Natural killer cell (primary cell): ENCODE results near the gene KRTAP5-2. TPM values are rescaled to one million over a fixed set of nuclear protein-coding genes. Genes with fewer than 3 reads are reported as not detected.
"Not testable (repeated sequence)": the region's sequence is repeated elsewhere in the genome, so short reads cannot be mapped to it uniquely, and the experiment has no call there.

Experiments used
- ATAC-seq, 3 donors: fragments of 150-1000 bp in 2 of 3; fragments of 200-7000 bp in 1 of 3; cut with Tn5 transposase; 1 replicate in 1 of 3; 2 replicates in 2 of 3; pipeline ENCODE4 v1.10.0; 2021; ENCODE audit warnings: mild to moderate bottlenecking in 2 of 3, moderate library complexity in 2 of 3
- DNase-seq, 2 donors: peaks; one replicate each; pipeline versions ENCODE4 v3.0.0 to v3.0.0-alpha.2; 2013 to 2021; ENCODE audit warnings: mixed read lengths in 1 of 2
- H3K27ac ChIP-seq: one replicate; pipeline ENCODE4 v1.5.1; 2013; ENCODE audit warnings: mild to moderate bottlenecking, low read length
- H3K27me3 ChIP-seq: one replicate; pipeline ENCODE4 v1.6.1; 2013; ENCODE audit warnings: low read length; ENCODE audit not compliant: control insufficient read depth, insufficient read depth
- H3K36me3 ChIP-seq: one replicate; pipeline ENCODE4 v1.6.1; 2013; ENCODE audit warnings: low read length; ENCODE audit not compliant: control insufficient read depth, insufficient read depth
- H3K4me1 ChIP-seq: one replicate; pipeline ENCODE4 v1.6.1; 2013; ENCODE audit warnings: low read length; ENCODE audit not compliant: control insufficient read depth, insufficient read depth
- H3K4me3 ChIP-seq: one replicate; pipeline ENCODE4 v1.5.1; 2013; ENCODE audit warnings: low read length
- H3K9me3 ChIP-seq: one replicate; pipeline ENCODE4 v1.6.1; 2013; ENCODE audit warnings: low read length; ENCODE audit not compliant: control insufficient read depth, insufficient read depth
- H3K27ac Mint-ChIP-seq, 2 donors: one replicate each; pipeline ENCODE4 v1.8.0; 2022; ENCODE audit warnings: mild to moderate bottlenecking in 2 of 2, mixed read lengths in 2 of 2, moderate library complexity in 1 of 2
- H3K27me3 Mint-ChIP-seq, 2 donors: one replicate each; pipeline ENCODE4 v1.8.0; 2022; ENCODE audit warnings: low read depth in 2 of 2, mixed read lengths in 2 of 2
- H3K36me3 Mint-ChIP-seq: one replicate; pipeline ENCODE4 v1.8.0; 2022; ENCODE audit warnings: mixed read lengths
- H3K4me1 Mint-ChIP-seq, 2 donors: one replicate each; pipeline ENCODE4 v1.8.0; 2022; ENCODE audit warnings: mixed read lengths in 2 of 2
- H3K4me3 Mint-ChIP-seq: one replicate; pipeline ENCODE4 v1.8.0; 2022; ENCODE audit warnings: mild to moderate bottlenecking, moderate library complexity, mixed read lengths
- H3K9me3 Mint-ChIP-seq, 2 donors: one replicate each; pipeline ENCODE4 v1.8.0; 2022; ENCODE audit warnings: mixed read lengths in 2 of 2
- WGBS: methylation state at CpG from one replicate; pipeline ENCODE4 v1.1.7; 2013; ENCODE audit warnings: missing lambda C conversion rate; ENCODE audit not compliant: insufficient coverage; 5-methylcytosine and 5-hydroxymethylcytosine counted together
- intact Hi-C: fragments of 100-400 bp; cut with micrococcal nuclease; formaldehyde crosslinking; loops from one replicate; pipeline ENCODE4 v1.14.2; 2022
- total RNA-seq, 4 donors: library from RNA; stranded (reverse); fragments of 120-200 nt in 1 of 4; gene quantifications; one replicate each; pipeline versions ENCODE4 v1.2.3 to v1.2.4, GENCODE V29; 2013 to 2022
- TF ChIP-seq, protein P1 (sequence below): fragments of 200-600 bp; IDR thresholded peaks from one replicate; pipeline ENCODE4 v1.8.0; 2022; ENCODE audit warnings: antibody characterized with exemption

KRTAP5-2 gene
- total RNA-seq, 3 donors from 2014 or later (not counting 1 experiment from before 2014, with no cell fraction given): not detected

GRCh38 chr11:1600626-1601025 lies 2.5 kb upstream of the KRTAP5-2 start:
- DNase-seq (no peak), ATAC-seq (no peak)
- Mint-ChIP-seq H3K36me3 (no peaks in the 10 kb centered on the region), H3K27ac (no peak overlapping the region), H3K27me3 (peaks cover 39 to 55% of the 10 kb centered on the region in 2 donors), H3K9me3 (no peaks in the 10 kb centered on the region), H3K4me3 (no peak overlapping the region), H3K4me1 (peaks cover 2 to 4% of the 10 kb centered on the region in 2 donors)
- Histone ChIP-seq H3K27ac (no peak overlapping the region), H3K4me1 (peaks cover 8% of the 10 kb centered on the region), H3K27me3 (no peaks in the 10 kb centered on the region), H3K4me3 (no peak overlapping the region), H3K9me3 (no peaks in the 10 kb centered on the region), H3K36me3 (no peaks in the 10 kb centered on the region)
- TF ChIP-seq, protein P1, sequence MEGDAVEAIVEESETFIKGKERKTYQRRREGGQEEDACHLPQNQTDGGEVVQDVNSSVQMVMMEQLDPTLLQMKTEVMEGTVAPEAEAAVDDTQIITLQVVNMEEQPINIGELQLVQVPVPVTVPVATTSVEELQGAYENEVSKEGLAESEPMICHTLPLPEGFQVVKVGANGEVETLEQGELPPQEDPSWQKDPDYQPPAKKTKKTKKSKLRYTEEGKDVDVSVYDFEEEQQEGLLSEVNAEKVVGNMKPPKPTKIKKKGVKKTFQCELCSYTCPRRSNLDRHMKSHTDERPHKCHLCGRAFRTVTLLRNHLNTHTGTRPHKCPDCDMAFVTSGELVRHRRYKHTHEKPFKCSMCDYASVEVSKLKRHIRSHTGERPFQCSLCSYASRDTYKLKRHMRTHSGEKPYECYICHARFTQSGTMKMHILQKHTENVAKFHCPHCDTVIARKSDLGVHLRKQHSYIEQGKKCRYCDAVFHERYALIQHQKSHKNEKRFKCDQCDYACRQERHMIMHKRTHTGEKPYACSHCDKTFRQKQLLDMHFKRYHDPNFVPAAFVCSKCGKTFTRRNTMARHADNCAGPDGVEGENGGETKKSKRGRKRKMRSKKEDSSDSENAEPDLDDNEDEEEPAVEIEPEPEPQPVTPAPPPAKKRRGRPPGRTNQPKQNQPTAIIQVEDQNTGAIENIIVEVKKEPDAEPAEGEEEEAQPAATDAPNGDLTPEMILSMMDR: no peak
- intact Hi-C loops: no loop called here
- WGBS: 88% methylated on average over 5 of the region's 5 CpGs

DNA sequence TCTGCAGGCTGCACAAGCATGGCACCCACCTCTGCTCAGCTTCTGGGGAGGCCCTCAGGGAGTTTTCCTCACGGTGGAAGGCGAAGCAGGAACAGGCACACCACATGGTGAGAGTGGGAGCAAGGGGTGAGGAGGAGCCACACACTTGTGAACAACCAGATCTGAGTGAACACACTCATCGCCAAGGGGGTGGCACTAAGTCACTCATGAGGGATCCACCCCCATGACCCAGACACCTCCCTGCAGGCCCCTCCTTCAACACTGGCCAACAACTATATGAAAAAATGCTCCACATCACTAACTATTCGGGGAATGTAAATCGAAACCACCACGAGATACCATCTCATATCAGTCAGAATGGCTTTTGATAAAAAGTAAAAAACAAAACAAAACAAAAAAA lies 722 bp upstream of the KRTAP5-2 start:
- TF ChIP-seq, protein P1: no peak
- H3K27ac Mint-ChIP-seq: no peak overlapping the region
- WGBS: 82% methylated on average over 6 of the region's 6 CpGs

GRCh38 chr11:1598406-1598805 lies 312 bp upstream of the KRTAP5-2 start:
- intact Hi-C loops, DNase-seq, H3K4me3 ChIP-seq, H3K9me3 ChIP-seq, H3K4me1 ChIP-seq, H3K4me3 Mint-ChIP-seq, H3K36me3 Mint-ChIP-seq, H3K4me1 Mint-ChIP-seq, H3K27ac Mint-ChIP-seq, H3K27ac ChIP-seq, ATAC-seq, H3K27me3 ChIP-seq, H3K9me3 Mint-ChIP-seq, H3K36me3 ChIP-seq: not testable (repeated sequence)
- WGBS: 87% methylated on average over 2 of the region's 3 CpGs
- H3K27me3 Mint-ChIP-seq: peaks cover 45 to 62% of the 10 kb centered on the region in 2 donors

More for the DNA sequence above, 722 bp upstream of the KRTAP5-2 start:
- H3K9me3 Mint-ChIP-seq: no peaks in the 10 kb centered on the region
- no peaks in the 10 kb centered on the region for H3K36me3 Mint-ChIP-seq
- intact Hi-C loops: no loop called here
- no peak overlapping the region for H3K27ac ChIP-seq
- H3K4me1 ChIP-seq: no peaks in the 10 kb centered on the region
- no peak overlapping the region for H3K4me3 ChIP-seq
- no peaks in the 10 kb centered on the region for H3K27me3 ChIP-seq
- H3K4me1 Mint-ChIP-seq: peaks cover 7 to 9% of the 10 kb centered on the region in 2 donors
- DNase-seq (no peak), ATAC-seq (no peak)
- H3K9me3 ChIP-seq: no peaks in the 10 kb centered on the region
- H3K4me3 Mint-ChIP-seq: no peak overlapping the region
- no peaks in the 10 kb centered on the region for H3K36me3 ChIP-seq
- peaks cover 45 to 62% of the 10 kb centered on the region in 2 donors for H3K27me3 Mint-ChIP-seq

DNA sequence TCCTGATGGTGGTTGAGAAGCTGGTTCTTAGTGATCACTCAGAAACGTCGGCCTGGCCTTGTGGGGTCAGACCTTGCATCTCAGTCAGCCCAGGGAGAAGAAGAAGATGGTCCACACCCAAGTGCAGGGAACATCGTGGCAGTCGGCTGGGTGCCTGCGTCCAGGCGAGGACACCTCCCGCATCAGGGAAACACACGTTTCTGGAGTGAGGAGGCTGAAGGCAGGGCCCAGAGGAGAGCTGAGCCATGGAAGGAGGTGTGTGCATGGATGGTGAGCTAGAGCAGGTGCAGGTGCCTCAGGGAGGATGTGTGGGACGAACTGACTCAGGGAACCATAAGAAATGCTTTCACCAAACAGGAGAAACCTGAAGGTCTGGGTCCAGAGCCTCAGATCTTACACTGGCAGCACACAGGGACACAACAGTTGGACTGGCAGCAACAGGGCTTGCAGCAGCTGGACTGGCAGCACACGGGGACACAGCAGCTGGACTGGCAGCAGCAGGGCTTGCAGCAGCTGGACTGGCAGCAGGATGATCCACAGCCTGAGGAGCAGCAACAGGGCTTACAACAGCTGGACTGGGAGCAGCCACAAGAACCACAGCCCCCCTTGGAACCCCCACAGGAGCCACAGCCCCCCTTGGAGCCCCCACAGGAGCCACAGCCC lies 632 bp downstream of the KRTAP5-2 start:
- peaks cover 7 to 9% of the 10 kb centered on the region in 2 donors for H3K4me1 Mint-ChIP-seq
- H3K9me3 Mint-ChIP-seq: no peaks in the 10 kb centered on the region
- Histone ChIP-seq H3K36me3 (no peaks in the 10 kb centered on the region), H3K27me3 (no peaks in the 10 kb centered on the region), H3K27ac (no peak overlapping the region), H3K9me3 (no peaks in the 10 kb centered on the region), H3K4me1 (no peaks in the 10 kb centered on the region), H3K4me3 (no peak overlapping the region)
- H3K27me3 Mint-ChIP-seq: peaks cover 41 to 62% of the 10 kb centered on the region in 2 donors
- TF ChIP-seq, protein P1: no peak
- no peak for ATAC-seq
- H3K4me3 Mint-ChIP-seq: no peak overlapping the region
- no peak for DNase-seq
- H3K36me3 Mint-ChIP-seq: no peaks in the 10 kb centered on the region
- intact Hi-C loops: no loop called here
- no peak overlapping the region for H3K27ac Mint-ChIP-seq
- WGBS: 85% methylated on average over 10 of the region's 10 CpGs

GRCh38 chr11:1596576-1597121 lies 1.4 kb downstream of the KRTAP5-2 start:
- not testable (repeated sequence) for ATAC-seq
- WGBS: 73% methylated on average over 19 of the region's 19 CpGs

GRCh38 chr11:1595994-1596575 lies 2.0 kb downstream of the KRTAP5-2 start:
- H3K27ac Mint-ChIP-seq, H3K27ac ChIP-seq, H3K9me3 Mint-ChIP-seq, H3K36me3 Mint-ChIP-seq, ATAC-seq, H3K4me3 Mint-ChIP-seq, H3K4me1 Mint-ChIP-seq, H3K9me3 ChIP-seq, H3K4me1 ChIP-seq, H3K36me3 ChIP-seq, H3K27me3 ChIP-seq, intact Hi-C loops, H3K4me3 ChIP-seq, DNase-seq: not testable (repeated sequence)
- 68% methylated on average over 11 of the region's 11 CpGs for WGBS
- H3K27me3 Mint-ChIP-seq: peaks cover 37 to 55% of the 10 kb centered on the region in 2 donors

More at GRCh38 chr11:1596576-1597121, 1.4 kb downstream of the KRTAP5-2 start:
- H3K36me3 Mint-ChIP-seq, H3K36me3 ChIP-seq, H3K4me3 Mint-ChIP-seq, H3K4me1 Mint-ChIP-seq, H3K27ac Mint-ChIP-seq, H3K9me3 ChIP-seq, DNase-seq, H3K27me3 ChIP-seq, intact Hi-C loops, H3K9me3 Mint-ChIP-seq, H3K4me3 ChIP-seq, H3K4me1 ChIP-seq, H3K27ac ChIP-seq: not testable (repeated sequence)
- peaks cover 37 to 55% of the 10 kb centered on the region in 2 donors for H3K27me3 Mint-ChIP-seq
